Umbilical cord (tissue), 2 donors: ENCODE results near the gene ENDOV. TPM values are rescaled to one million over a fixed set of nuclear protein-coding genes. Genes with fewer than 3 reads are reported as not detected.

ENCODE experiments used
- DNase-seq: peaks from one replicate; pipeline ENCODE4 v3.0.0-alpha.2; 2015; ENCODE audit warnings: low spot score
- total RNA-seq: library from RNA; depleted of rRNA; stranded (reverse); fragments of >200 nt; gene quantifications from one replicate; pipeline ENCODE4 v1.2.3, GENCODE V29; 2014; ENCODE audit warnings: low replicate concordance; ENCODE audit not compliant: insufficient read depth

The ENDOV gene
- total RNA-seq, 1 donor from 2014 or later, result 22.6 TPM

DNA sequence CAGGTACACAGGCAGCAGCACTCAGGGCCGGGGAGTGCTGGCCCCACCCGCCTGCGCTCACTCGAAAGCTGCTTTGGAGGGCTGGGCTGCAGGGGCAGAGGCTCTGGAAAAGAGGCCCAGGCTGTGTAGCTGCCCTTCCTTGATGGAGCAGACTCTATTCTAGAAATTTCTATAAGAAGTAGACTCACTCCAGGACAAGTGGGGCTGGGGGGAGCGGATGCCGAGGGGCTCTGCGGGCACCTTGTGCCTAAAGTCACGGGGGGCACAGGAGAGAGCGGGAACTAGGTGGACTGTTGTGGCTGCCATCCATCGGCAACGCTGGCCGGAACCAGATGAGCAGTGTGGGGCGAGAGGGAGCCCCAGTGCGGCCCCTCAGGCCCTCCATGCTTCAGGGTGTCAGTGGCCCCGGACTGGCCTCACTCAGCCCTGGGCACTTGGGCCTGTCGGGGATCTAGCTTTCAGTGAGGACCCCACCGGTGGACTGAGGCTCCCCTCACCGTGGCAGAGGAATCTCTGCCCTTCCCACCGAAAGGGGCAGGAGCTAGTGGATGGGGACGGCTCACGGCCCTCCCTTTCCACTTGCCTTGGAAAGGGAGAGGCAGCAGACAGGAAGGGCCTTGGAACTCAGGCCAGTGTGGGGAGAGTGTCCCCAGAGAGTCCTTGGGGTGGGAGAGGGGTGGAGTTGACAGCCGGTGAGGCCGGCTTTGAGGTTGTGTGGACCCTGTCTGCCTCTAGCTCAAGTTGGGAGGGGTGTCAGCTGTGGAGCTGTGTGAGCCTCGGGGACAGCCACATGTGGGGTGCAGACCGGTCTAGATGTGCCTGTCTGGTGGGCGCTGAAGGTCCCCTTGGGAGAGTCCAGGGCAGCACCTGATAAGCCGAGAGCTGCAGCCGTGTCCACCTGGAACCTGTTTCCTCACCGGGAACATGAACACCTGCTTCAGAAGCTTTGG is 16.6 kb downstream of the ENDOV start:
- no peak for DNase-seq

DNA sequence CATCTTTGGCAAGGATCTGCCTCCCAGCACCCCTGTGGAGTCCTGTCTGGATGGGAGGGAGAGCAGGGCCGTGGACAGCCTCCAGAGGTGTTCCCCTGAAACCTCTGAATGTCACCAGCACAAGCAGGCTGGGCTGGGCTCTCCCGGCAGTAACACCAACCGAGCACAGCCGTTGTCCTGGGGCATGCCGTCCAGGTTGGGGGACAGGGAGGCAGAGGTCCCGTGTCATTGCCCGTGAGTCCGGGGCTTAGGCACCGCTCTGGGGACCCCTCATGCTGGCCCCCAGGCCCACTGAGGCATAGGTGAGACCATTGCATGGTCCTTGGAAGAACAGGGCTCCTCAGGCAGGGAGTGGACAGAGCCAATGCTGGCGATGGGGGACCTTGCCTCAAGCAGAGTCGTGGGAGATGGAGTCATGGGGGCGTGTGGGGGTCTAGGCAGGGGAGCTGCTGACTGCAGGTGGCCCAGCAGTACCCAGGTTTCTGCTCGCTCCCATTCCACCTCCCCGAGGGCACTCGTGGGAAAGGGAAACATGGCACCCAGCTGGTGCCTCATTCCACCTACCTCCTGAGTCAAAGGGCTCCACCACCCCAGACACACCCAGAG is 17.5 kb downstream of the ENDOV start:
- DNase-seq, result no peak

DNA sequence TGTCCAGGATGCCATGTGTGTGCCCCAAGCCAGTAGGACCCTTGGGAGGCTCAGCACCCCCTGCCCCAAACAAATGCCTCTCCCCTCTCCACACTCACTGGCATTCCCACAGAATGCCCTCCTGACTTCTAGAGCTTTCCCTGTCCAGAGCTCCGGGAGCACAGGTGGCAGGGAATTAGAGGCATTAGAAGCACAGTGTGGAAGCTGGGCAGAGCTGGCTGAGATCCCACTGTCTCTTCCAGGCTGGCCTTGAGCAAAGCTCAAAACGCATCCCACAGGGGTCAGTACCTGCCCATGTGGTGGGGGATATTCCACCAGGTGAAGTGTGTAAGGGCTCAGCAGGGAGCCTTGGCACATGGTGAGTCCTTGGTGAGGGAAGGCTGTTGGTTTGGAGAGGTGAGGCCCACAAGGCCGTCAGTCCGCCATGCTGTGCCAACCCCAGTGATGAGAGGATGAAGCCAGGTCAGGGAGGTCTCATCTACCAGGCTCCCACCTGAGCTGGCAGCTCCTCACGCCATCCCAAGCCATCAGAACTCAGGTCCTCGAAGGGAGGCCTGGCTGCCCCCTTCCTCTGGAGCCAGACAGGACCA is 18.1 kb downstream of the ENDOV start:
- DNase-seq, result no peak

DNA sequence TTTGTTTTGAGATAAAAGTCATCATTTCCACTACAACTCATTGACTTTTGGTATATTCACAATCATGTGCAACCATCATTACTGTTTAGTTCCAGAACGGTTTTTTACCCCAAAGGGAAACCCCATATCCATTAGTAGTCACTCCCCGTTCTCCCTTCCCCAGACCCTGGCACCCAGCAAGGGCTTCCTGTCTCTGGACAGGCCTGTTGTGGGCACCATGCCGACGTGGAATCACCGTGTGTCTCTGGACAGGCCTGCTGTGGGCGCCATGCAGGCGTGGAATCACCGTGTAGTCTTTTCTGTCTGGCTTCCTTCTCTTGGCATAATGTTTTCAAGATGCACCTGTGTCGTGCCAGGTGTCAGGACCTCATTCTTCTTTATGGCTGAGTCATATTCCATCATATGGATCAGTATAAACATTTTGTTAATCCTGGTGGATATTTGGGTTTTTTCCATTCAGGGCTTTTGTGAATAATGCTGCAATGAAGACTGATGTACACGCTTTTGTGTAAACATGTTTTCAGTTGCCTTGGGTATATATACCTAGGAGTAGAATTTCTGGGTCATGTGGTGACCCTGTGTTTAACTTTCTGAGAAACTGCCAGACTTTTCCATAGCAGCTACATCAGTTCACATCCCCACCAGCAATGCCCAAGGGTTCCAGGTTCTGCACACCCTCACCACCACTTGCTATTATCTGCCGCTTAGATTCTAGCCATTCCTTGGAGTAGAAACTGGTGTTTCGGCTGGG is 19.1 kb downstream of the ENDOV start:
- DNase-seq, result no peak

DNA sequence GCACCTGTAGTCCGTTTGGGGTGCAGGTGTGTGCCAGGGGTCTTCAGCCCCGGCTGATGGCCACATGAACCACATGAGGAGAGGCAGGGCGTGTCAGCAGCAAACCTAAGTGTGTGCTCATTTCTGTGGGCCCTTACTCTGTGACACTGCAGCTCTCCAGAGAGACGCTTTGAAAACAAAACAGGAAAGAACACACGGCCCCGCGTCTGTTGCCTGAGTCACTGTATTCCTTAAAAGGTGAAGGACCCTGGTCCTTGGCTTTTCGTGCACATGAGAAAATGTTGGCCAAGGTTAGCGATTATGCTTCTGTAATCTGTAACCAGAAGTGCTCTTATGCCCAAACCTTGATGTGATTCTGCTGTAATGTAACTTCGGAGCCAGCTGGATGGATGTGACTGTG is 22.6 kb downstream of the ENDOV start:
- no peak for DNase-seq

DNA sequence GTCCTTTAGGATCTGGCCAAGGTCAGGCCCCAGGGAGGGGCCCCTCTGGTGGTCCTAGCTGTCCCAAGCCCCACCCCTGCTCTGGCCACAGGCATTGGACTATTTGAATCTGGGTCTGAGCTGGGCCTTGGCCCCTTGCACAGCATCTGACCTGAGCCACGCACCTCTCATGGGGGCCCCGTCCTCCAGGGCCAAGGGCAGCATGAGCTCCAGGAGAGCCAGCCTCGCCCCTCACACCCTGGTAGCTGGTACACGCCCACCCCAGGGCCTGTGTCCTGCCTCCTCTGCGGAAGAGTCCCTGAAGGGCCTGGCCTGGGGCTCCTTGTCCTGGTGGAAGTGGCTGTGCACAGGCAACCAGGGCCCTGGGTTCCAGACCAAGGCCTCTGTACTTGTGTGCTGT is 23.8 kb downstream of the ENDOV start:
- DNase-seq, result no peak

DNA sequence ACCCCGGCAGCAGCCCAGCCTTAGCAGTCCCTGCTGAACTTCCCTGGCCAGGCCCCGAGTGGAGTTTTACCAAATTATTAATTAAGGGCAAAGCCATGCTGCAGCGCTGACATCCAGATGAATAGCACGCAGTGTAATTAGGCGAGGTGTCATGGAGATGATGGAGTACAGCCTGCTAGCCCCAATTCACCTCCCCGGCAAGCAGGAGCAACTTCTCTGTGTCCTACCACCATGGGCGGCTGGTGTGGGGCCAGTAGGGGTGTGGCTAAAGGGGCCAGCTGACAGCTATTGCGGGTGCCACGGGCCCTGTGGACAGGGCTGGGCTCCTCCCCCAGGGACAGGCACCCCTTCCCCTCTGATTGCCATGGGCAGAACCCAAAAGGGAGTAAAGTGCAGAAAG is 24.5 kb downstream of the ENDOV start:
- no peak for DNase-seq

DNA sequence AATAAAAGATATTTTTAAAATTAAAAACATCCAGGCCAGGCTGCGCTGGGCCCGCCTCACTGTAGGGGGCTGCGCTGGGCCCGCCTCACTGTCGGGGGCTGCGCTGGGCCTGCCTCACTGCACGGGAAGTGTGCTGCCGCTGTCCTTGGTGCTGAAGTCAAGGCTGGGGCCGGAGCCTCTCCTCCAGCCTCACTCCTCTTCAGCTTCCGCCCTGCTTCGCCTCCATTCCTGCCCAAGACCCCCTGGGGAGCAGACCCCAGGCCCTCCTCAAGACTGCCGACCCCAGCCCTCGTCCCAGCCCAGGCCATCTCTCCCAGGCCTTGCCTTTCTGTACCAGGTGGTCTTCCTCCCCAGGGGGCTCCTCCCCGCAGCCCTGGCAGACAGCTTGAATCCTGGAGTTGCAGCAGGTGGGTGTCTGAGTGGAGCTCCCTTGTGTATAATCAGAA is 26.2 kb downstream of the ENDOV start:
- peak; percentile 52 for DNase-seq

DNA sequence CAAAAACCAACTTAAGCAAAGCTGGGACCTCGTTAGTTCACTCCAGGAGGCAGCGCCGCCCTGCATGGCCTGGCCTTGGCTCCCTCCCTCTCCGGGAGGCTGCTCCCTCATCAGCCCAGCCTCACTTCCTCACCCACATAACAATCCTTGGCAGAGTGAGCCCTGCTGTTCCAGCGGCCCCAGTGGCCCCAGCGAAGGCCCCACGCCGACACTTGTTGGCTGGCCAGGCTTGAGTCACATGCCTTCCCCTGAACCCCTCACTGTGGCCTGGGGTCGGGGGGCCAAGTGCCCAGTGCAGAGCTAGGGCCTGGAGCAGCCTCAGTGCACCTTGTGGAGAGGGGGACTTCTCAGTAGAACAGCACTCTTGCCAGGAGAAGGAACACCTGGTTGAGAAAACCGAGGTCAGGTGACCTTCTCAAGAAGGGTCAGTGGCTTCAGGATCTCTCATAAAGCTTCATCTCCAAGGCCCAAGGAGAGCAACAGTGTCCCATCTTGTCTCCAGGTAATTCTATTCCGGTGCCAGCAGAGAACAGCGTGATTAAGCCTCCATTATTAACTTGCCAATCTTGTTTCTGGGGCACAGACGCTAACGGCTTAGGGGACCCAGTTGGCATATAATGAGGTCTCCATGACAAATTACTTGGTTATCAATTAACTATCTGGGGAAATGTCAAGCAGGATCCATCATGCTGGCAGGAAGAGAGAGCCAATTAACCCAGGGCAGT is 26.8 kb downstream of the ENDOV start:
- DNase-seq, result no peak

DNA sequence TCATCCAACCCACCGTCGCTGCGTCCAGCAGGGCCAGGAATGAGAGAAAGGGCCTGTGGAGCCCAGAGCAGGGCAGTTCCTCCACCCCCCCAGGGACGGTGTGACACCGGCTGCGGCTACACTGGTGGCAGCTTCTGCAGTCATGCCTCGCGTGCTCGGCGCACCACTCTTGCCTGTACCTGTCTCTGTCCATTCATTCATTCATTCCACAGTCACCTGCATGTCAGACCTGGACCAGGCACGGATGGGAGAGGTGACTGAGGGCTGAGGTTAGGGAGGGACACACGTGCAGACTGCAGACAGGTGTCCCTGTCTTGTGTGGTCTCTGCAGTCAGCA is 27.3 kb downstream of the ENDOV start:
- no peak for DNase-seq

DNA sequence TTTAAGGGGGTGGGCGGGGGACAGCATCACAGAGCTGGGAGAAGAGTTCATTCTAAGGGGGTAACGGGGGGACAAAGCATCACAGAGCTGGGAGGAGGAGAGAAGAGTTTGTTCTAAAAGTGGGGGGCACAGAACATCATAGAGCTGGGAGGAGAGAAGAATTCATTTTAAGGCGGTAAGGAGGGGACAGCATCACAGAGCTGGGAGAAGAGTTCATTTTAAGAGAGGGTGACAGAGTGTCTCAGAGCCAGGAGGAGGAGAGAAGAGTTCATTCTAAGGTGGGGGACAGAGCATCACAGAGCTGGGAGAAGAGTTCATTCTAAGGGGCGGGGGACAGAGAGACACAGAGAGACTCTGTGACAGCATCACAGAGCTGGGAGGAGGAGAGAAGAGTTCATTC is 27.8 kb downstream of the ENDOV start:
- DNase-seq, result no peak

DNA sequence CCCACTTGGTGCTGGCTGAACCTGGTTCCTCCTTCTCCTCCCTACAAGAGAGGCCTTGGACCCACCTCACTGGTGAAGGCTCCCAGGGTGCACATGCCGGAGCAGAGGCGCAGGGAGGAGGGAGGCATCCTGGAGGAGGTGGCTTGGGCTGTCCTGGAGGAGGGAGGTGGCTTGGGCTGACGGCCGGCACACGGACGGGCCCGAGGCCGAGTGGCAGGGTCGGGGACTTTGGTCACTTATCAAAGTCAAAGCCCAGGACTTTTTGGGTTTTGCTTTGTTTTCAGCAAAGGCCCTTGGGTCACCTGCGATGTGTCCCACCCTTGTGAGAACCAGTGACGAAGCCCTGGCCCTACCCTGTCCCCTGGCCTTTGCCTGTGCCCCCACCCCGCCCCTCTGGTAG is 28.5 kb downstream of the ENDOV start:
- DNase-seq, result no peak

DNA sequence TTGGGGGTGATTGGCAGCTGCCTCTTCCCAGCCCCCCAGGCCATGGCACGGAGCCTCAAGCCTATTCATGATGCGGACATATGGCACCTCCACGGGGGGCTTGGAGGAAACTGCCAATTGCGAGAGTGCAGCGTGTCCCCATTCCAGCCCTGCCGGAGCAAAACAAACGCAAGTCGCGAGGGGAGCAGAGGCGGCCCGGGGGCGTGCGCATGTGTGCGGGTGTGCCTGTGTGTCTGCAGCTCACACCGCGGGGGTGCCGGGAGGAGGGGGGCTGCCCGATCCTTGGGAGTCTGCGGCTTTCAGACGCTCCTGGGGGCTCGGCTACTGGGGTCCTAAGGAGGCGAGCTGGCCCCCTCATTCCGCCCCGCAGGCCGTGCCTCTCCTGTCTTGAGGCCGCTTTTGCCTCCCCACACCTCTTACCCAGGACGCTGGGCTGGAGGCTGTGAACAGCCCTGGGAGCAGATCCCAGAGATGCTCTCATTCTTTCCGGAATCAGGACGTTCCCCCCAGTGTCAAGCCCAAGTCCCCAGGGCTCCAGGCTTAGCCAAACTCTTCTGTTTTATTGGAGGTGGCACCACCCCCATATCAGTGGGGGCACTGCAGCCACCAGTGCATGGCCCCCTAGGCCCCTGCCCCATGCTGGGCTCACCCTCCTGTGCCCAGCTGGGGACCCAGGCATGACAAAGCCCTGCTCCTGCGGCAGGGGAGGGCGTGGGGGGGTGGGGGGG is 29.1 kb downstream of the ENDOV start:
- DNase-seq, result no peak

DNA sequence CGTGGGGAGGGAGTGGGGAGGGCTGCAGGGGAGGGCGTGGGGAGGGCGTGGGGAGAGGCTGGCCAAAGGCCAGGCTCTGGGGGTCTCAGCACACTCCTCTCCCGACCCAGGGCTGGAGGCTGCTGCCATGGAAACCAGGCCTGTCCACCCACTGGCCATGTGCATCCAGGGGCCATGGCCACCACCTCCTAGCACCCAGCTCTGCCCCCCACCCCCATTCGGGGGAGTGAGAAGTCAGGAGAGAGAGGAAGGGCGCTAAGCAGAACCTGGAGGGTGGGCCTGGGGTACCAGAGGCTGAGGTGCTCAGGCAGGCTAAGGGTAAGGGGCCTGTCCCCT is 29.6 kb downstream of the ENDOV start:
- no peak for DNase-seq

DNA sequence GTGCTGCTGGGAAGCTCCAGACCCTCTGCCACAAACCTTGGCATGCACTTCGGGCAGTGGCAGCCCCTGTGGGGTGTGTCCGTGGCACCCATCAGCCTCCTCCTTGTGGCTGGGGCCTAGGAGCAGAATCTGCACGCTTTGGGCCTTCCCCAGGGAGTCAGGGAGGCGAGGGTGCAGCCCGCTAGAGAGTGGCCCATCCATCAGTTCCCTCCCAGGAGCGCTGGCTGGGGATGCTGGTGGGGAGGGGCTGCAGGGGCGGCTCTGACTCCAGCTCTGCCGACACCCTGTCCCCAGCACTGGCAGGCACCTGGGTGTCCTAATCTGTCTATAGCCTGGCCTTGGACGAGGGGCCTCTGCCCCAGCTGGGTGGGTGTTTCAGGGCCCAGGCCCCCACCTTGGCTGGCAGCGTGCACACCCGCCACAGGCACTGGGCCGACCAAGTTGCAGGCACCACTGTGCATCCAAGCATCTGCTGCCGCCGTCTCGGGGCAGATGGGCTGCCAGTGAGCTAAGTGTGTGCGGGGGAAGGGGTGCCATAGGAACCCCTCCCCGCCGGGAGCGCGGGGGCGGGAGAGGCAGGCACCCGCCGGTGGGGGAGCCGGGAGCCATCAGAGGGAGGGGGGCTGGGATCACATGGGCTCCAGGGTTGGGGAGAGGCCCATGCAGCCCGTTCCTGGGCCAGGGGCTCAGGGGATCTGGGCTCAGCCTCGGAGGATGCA is 30.2 kb downstream of the ENDOV start:
- DNase-seq, result no peak

DNA sequence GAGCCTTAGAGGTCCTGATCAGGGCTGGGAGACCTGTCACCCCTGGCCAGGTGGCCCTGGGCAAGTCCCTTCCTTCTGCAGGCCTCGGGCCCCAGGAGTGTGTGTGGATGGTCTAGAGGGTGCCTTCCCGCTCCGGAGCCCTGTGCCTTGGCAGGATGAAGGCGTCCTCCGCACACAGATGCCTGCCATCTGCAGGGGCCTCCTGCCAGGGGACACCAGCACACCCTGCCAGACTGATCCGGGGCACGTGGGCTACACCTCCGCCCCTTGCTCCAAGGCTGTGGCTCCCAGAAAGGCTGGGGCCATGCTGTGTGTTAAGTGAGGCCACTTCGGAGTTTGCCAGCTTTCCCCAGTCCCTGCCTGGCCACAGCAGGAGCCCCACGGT is 30.8 kb downstream of the ENDOV start:
- DNase-seq, result no peak

DNA sequence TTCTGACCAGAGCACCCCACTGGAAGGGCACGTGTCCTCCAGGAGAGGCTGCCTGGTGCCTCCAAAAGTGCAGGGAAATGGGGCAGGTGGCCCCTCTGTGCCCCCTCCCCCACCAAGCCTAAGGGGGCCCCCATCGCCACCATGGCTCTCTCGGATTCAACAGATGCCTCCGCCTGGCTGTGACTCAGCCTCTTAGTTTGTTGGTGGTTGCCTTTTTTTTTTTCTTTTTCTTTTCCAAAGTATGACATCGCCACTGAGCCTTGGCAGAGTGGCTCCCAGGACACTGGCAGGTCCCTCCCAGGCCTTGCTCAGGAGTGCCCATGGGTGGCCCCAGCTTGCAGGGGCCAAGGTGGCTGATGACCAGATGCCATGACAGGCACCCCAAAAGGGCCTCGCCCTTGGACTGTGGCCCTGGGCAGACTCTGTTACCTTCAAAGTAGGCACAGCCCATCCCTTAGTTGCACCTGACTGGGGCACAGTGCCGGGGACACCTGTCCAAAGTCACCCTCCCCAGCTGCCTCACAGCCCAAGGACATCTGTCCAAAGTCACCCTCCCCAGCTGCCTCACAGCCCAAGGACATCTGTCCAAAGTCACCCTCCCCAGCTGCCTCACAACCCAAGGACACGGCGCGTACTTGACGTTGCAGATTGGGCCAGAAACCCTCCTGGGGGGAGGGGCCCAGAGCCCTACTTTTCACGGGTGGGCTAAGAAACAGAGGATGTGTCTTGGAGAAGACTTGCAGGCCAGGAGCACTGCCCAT is 31.9 kb downstream of the ENDOV start:
- no peak for DNase-seq

DNA sequence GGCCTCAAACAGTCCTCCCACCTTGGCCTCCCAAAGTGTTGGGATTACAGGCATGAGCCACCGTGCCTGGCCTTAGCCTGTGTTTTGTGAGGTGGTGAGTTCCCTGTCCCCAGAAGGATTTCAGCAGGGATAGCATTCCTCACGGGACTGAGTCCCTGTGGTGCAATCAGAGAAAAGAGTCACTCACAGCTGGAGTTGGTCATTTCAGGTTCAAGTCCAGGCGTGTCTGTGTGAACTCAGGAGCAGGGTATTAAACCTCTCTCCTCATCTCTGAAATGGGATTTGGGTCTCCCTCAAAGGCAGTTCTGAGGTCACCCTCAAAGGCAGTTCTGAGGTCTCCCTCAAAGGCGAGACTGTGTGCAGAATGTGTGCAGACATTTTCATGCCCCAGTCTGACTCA is 32.8 kb downstream of the ENDOV start:
- DNase-seq, result no peak

DNA sequence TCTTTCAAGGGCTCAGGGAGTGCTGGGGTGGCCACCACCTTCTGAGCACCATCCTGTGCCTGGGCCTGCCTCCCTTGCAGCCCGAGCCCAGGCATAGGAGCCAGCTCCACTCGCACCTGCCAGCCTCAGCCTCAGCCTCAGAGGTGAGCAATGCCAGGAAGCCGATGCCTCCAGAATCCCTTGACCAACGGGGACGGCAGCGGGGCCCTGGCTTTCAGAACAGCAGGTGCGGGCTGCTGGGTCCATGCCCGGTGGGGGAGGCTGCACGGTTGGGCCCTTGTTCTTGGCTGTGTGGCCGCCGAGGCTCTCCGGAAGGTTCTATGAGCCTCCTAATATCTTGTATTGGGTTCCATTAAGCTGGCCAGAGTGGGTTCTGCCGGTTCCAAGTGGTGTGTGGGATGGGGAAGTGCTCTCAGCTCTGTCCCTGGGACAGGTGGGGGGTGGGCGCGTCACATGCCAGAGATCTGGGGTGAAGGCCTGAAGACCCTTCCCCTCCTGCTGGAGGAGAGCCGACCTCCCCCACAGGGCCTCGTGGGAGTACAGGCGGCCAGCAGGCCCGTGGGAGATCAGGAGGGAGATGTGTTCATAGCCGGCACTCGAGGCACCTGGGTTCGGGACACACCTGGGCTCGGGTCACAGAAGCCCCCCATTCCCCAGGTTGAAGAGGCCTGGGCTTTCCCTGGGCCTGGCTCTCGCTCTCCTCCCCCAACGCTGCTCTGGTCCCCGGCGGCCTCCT is 34.4 kb downstream of the ENDOV start:
- no peak for DNase-seq
